Kidney (tissue), 14 donors: ENCODE measurements around the gene JDP2. TPM values are rescaled to one million over a fixed set of nuclear protein-coding genes. Genes with fewer than 3 reads are reported as not detected.

ENCODE experiments used
- DNase-seq, 5 donors: peaks; one replicate each; pipeline ENCODE4 v3.0.0-alpha.2; 2013 to 2020
- FAIRE-seq: peaks from 2 replicates; lab custom pipeline; 2012; peaks lifted over from hg19 to GRCh38; lab: Jason Lieb, UNC
- H3K27ac ChIP-seq, 2 donors: one replicate each; pipeline ENCODE4 v1.7.0; 2013; ENCODE audit warnings: low read depth in 2 of 2, low read length in 2 of 2, inconsistent platforms in 1 of 2
- H3K27me3 ChIP-seq: one replicate; pipeline ENCODE4 v1.7.1; 2013; ENCODE audit warnings: low read length, inconsistent platforms; ENCODE audit not compliant: control insufficient read depth, insufficient read depth
- H3K36me3 ChIP-seq, 3 donors: one replicate each; pipeline versions ENCODE4 v1.7.0 to v1.7.1; 2013; ENCODE audit warnings: low read length in 3 of 3, control low read depth in 1 of 3, inconsistent platforms in 1 of 3; ENCODE audit not compliant: insufficient read depth in 3 of 3, control insufficient read depth in 2 of 3
- H3K4me1 ChIP-seq, 3 donors: one replicate each; pipeline versions ENCODE4 v1.7.0 to v1.7.1; 2013; ENCODE audit warnings: low read length in 3 of 3, inconsistent platforms in 1 of 3, low read depth in 1 of 3; ENCODE audit not compliant: control insufficient read depth in 2 of 3, insufficient read depth in 2 of 3
- H3K4me3 ChIP-seq, 3 donors: one replicate each; pipeline versions ENCODE4 v1.7.0 to v1.8.1; 2013; ENCODE audit warnings: low read length in 3 of 3, control low read depth in 1 of 3, inconsistent platforms in 1 of 3
- H3K9ac ChIP-seq, 3 donors: one replicate each; pipeline versions ENCODE4 v1.7.0 to v1.7.1; 2013; ENCODE audit warnings: low read length in 3 of 3, control low read depth in 1 of 3, inconsistent platforms in 1 of 3
- H3K9me3 ChIP-seq, 3 donors: one replicate each; pipeline versions ENCODE4 v1.7.0 to v1.7.1; 2013; ENCODE audit warnings: low read length in 3 of 3, control low read depth in 1 of 3, inconsistent platforms in 1 of 3; ENCODE audit not compliant: control insufficient read depth in 2 of 3, insufficient read depth in 1 of 3
- intact Hi-C: fragments of 100-400 bp; cut with DNase I; formaldehyde crosslinking; loops from one replicate; pipeline ENCODE4 v1.11.1; 2022
- polyA plus RNA-seq: library from polyadenylated mRNA; stranded (reverse); fragments of 350-450 nt; fragmentation: Illumina TruSeq; extraction: RNeasy Lipid Tissue Mini Kit (QIAGEN cat#74804); gene quantifications from one replicate; pipeline ENCODE4 v1.2.3, GENCODE V29; 2014; ENCODE audit warnings: low read depth, low replicate concordance; ENCODE audit not compliant: insufficient read depth
- total RNA-seq: library from RNA; stranded (reverse); fragmentation: NEBNext Ultra II Directional; extraction: Animal tissue kit (Norgen Biotek cat#: 25700); gene quantifications from one replicate; pipeline ENCODE4 v1.2.1, GENCODE V29; 2021
- TF ChIP-seq, protein P1 (sequence below): IDR thresholded peaks from 3 replicates; pipeline ENCODE4 v1.5.1; 2012; ENCODE audit warnings: mild to moderate bottlenecking, moderate library complexity, borderline replicate concordance; ENCODE audit not compliant: insufficient read depth; ENCODE audit errors: extremely low read depth
- donor health status: control.
- donor health status: control.
- donor health status: control.
- donor health status: control.
- donor health status: control.
- donor health status: DM: yes; HTN: yes; CAD: no.
- donor health status: Normal renal cell carcinoma (clear cell type).

JDP2 gene
- total and polyA plus RNA-seq, 2 donors from 2014 or later = 20.1 to 33.4 TPM

DNA sequence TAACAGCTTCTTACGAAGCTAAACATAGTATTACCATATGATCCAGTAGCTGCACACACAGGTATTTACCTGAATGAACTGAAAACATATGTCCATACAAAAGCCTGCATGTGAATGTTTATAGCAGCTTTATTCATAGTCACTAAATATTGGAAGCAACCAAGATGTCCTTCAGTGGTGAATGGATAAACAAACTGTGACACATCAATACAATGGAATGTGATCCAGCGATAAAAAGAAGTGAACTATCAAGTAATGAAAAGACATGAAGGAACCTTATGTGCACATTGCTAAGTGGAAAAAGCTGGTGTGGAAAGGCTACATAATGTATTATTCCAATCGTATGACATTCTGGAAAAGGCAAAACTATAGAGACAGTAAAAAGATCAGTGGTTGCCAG is 38.1 kb upstream of the JDP2 start:
- Histone ChIP-seq H3K27me3 (no peaks in the 10 kb centered on the region), H3K9me3 (no peaks in the 10 kb centered on the region), H3K4me1 (no peaks in the 10 kb centered on the region), H3K36me3 (no peaks in the 10 kb centered on the region), H3K4me3 (no peak overlapping the region), H3K27ac (no peak overlapping the region), H3K9ac (no peak overlapping the region)
- TF ChIP-seq, protein P1, sequence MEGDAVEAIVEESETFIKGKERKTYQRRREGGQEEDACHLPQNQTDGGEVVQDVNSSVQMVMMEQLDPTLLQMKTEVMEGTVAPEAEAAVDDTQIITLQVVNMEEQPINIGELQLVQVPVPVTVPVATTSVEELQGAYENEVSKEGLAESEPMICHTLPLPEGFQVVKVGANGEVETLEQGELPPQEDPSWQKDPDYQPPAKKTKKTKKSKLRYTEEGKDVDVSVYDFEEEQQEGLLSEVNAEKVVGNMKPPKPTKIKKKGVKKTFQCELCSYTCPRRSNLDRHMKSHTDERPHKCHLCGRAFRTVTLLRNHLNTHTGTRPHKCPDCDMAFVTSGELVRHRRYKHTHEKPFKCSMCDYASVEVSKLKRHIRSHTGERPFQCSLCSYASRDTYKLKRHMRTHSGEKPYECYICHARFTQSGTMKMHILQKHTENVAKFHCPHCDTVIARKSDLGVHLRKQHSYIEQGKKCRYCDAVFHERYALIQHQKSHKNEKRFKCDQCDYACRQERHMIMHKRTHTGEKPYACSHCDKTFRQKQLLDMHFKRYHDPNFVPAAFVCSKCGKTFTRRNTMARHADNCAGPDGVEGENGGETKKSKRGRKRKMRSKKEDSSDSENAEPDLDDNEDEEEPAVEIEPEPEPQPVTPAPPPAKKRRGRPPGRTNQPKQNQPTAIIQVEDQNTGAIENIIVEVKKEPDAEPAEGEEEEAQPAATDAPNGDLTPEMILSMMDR = no peak
- FAIRE-seq (no peak), DNase-seq (no peak)
- intact Hi-C loops = no loop called here

DNA sequence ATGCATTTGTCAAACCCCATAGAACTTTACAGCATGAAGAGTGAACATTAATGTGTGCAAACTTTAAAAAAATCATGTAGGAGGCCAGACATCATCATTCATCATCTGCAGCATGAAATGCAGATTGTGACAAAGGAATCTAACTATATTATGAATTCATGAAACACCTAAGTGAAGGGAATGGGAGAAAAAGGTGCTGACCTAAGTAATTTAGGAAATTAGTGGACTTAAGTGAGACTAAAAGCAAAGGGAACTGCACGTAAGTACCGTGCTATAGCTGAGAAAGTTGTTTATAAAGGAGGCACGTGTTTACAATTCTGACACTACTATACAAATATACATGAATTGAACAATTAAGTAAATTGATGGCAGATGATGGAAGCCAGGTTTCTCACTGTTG is 37.6 kb upstream of the JDP2 start:
- no peaks in the 10 kb centered on the region for H3K36me3 ChIP-seq
- FAIRE-seq (no peak), DNase-seq (no peak)
- no peaks in the 10 kb centered on the region for H3K27me3 ChIP-seq
- TF ChIP-seq, protein P1 = no peak
- no peaks in the 10 kb centered on the region for H3K9me3 ChIP-seq
- intact Hi-C loops = no loop called here
- no peaks in the 10 kb centered on the region for H3K4me1 ChIP-seq
- no peak overlapping the region for H3K9ac ChIP-seq
- H3K27ac ChIP-seq = no peak overlapping the region
- H3K4me3 ChIP-seq = no peak overlapping the region

DNA sequence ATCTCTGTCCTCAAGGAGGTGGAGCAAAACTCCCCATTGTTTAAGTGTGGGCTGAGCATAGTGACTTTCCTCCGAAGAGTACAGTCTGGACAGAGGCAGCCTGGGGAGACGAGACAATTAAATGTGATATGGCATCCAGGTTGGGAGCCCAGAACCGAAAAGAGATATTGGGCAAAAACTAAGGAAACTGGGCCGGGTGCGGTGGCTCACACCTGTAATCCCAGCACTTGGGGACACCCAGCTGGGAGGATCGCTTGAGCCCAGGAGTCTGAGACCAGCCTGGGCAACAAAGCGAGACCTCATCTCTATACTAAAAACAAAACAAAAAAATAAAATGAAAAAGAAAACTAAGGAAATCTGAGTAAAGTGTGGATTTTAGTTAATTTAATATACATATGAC is 35.9 kb upstream of the JDP2 start:
- no peak for FAIRE-seq
- intact Hi-C loops = no loop called here
- Histone ChIP-seq H3K27me3 (no peaks in the 10 kb centered on the region), H3K9ac (no peak overlapping the region), H3K9me3 (no peaks in the 10 kb centered on the region), H3K4me1 (no peaks in the 10 kb centered on the region), H3K4me3 (no peak overlapping the region), H3K27ac (no peak overlapping the region), H3K36me3 (no peaks in the 10 kb centered on the region)
- TF ChIP-seq, protein P1 = no peak
- DNase-seq = no peak
